K562 (cell line): ENCODE measurements around the gene SLC22A23. TPM values are rescaled to one million over a fixed set of nuclear protein-coding genes. Genes with fewer than 3 reads are reported as not detected.

Source experiments
- ATAC-seq: fragments of 200-7000 bp; cut with Tn5 transposase; 3 replicates; pipeline ENCODE4 v1.9.1; 2020; ENCODE audit warnings: moderate library complexity
- BruUV-seq: library from RNA; stranded (reverse); fragments of 400-500 nt; replicated peaks from 2 replicates; lab custom pipeline; 2021; lab: Mats Ljungman, UMichigan
- CTCF ChIA-PET: fragments of 300-600 bp; formaldehyde crosslinking; extraction: SDS; loops from one replicate; lab custom pipeline; 2021; ENCODE audit warnings: low intra/inter-chr PET ratio; lab: Yijun Ruan, JAX
- POLR2A ChIA-PET: fragments of 300-600, 350-650 bp; sonication (Branson Sonifier 250); formaldehyde crosslinking; extraction: SDS; loops from one replicate; lab custom pipeline; 2021; ENCODE audit warnings: antibody characterized with exemption, inconsistent platforms; lab: Yijun Ruan, JAX
- DNase-seq, 4 experiments: peaks; one replicate each; pipeline versions ENCODE4 v3.0.0 to v3.0.0-alpha.2; 2011 to 2018; ENCODE audit warnings: low spot score in 3 of 4, mixed read lengths in 3 of 4; ENCODE audit errors: extremely low read depth in 1 of 4
- FAIRE-seq: peaks from 2 replicates; lab custom pipeline; 2011; peaks lifted over from hg19 to GRCh38; lab: Jason Lieb, UNC
- H2AFZ ChIP-seq: 2 replicates; pipeline ENCODE4 v1.6.0; 2011; ENCODE audit warnings: low read depth, low read length, control low read depth, inconsistent platforms
- H3K27ac ChIP-seq: fragments of 200-600 bp; 3 replicates; pipeline ENCODE4 v1.8.0; 2011; ENCODE audit warnings: low read depth, mild to moderate bottlenecking, control low read depth, inconsistent platforms, low read length, moderate library complexity, mixed read lengths; ENCODE audit errors: extremely low read depth
- H3K27me3 ChIP-seq, 2 experiments: fragments of 300-600 bp in 1 of 2; 2 replicates in 1 of 2; 3 replicates in 1 of 2; pipeline versions ENCODE4 v1.6.0 to v1.8.0; 2011; ENCODE audit warnings: inconsistent platforms in 2 of 2, low read length in 2 of 2, mild to moderate bottlenecking in 1 of 2, mixed read lengths in 1 of 2, moderate library complexity in 1 of 2; ENCODE audit not compliant: control insufficient read depth in 2 of 2, insufficient read depth in 2 of 2
- H3K36me3 ChIP-seq: fragments of 300-600 bp; 3 replicates; pipeline ENCODE4 v1.8.0; 2011; ENCODE audit warnings: mild to moderate bottlenecking, low read length, inconsistent platforms; ENCODE audit not compliant: control insufficient read depth, insufficient read depth
- H3K4me1 ChIP-seq, 2 experiments: fragments of 200-600 bp in 1 of 2; replicated peaks in 1 of 2; 2 replicates in 1 of 2; 3 replicates in 1 of 2; pipeline versions ENCODE4 v1.5.1 to v1.8.0; 2011; ENCODE audit warnings: inconsistent platforms in 2 of 2, low read length in 2 of 2, mild to moderate bottlenecking in 1 of 2, mixed read lengths in 1 of 2, moderate library complexity in 1 of 2; ENCODE audit not compliant: control insufficient read depth in 2 of 2, insufficient read depth in 2 of 2
- H3K4me2 ChIP-seq: 2 replicates; pipeline ENCODE4 v1.6.1; 2011; ENCODE audit warnings: low read length, control low read depth, inconsistent platforms, mixed read lengths; ENCODE audit not compliant: insufficient read depth
- H3K4me3 ChIP-seq: fragments of 200-600 bp; sonication (generic), shearing (Covaris generic); 2 replicates; pipeline ENCODE4 v1.5.1; 2016; ENCODE audit warnings: control low read depth, inconsistent platforms
- H3K79me2 ChIP-seq: fragments of 200-600 bp; 3 replicates; pipeline ENCODE4 v1.8.0; 2011; ENCODE audit warnings: low read length, inconsistent platforms; ENCODE audit not compliant: control insufficient read depth, insufficient read depth
- H3K9ac ChIP-seq, 2 experiments: 2 replicates each; pipeline versions ENCODE4 v1.6.0 to v1.6.1; 2011; ENCODE audit warnings: low read depth in 2 of 2, low read length in 2 of 2, control low read depth in 1 of 2, inconsistent platforms in 1 of 2, mild to moderate bottlenecking in 1 of 2, mixed read lengths in 1 of 2; ENCODE audit not compliant: insufficient read depth in 1 of 2
- H3K9me1 ChIP-seq: one replicate; pipeline ENCODE4 v1.6.0; 2011; ENCODE audit warnings: inconsistent platforms, mild to moderate bottlenecking, low read length, moderate library complexity; ENCODE audit not compliant: control insufficient read depth, insufficient read depth
- H3K9me3 ChIP-seq: replicated peaks from 2 replicates; pipeline ENCODE4 v1.5.1; 2011; ENCODE audit warnings: low read depth, low read length, inconsistent platforms; ENCODE audit not compliant: control insufficient read depth, insufficient read depth
- H4K20me1 ChIP-seq: replicated peaks from 2 replicates; pipeline ENCODE4 v1.6.1; 2011; ENCODE audit warnings: low read length, inconsistent platforms, mixed read lengths; ENCODE audit not compliant: control insufficient read depth, insufficient read depth
- ARHGAP35 ChIP-seq: fragments of 450-650 bp; IDR thresholded peaks from 2 replicates; pipeline ENCODE4 v1.6.1; 2018; ENCODE audit not compliant: partially characterized antibody
- EP400 ChIP-seq: fragments of 450-650 bp; IDR thresholded peaks from 2 replicates; pipeline ENCODE4 v1.6.1; 2017; ENCODE audit warnings: antibody characterized with exemption, mild to moderate bottlenecking, moderate library complexity
- HIVEP1 ChIP-seq: fragments of 250-450 bp; sonication (Bioruptor Pico); IDR thresholded peaks from 2 replicates; pipeline ENCODE4 v1.4.0; 2020; ENCODE audit warnings: mild to moderate bottlenecking
- HMG20A ChIP-seq: fragments of 450-650 bp; formaldehyde crosslinking; conservative IDR thresholded peaks from 2 replicates; pipeline ENCODE4 v1.4.0; 2020; ENCODE audit warnings: mild to moderate bottlenecking, mixed read lengths
- KAT8 ChIP-seq: fragments of 450-650 bp; IDR thresholded peaks from 2 replicates; pipeline ENCODE4 v1.6.1; 2016; ENCODE audit warnings: low read depth, mild to moderate bottlenecking
- MIER1 ChIP-seq: fragments of 450-650 bp; IDR thresholded peaks from 2 replicates; pipeline ENCODE4 v1.6.1; 2016; ENCODE audit warnings: antibody characterized with exemption, mild to moderate bottlenecking, low read depth
- NCOA1 ChIP-seq: fragments of 450-650 bp; IDR thresholded peaks from 2 replicates; pipeline ENCODE4 v1.6.1; 2016; ENCODE audit warnings: low read depth
- POLR3A ChIP-seq: IDR thresholded peaks from 2 replicates; pipeline ENCODE4 v1.6.1; 2011; ENCODE audit warnings: borderline replicate concordance, mild to moderate bottlenecking, moderate library complexity; ENCODE audit not compliant: insufficient read length, insufficient read depth; ENCODE audit errors: extremely low read depth
- SMAD4 ChIP-seq: fragments of 250-450 bp; sonication (Bioruptor Pico); conservative IDR thresholded peaks from 2 replicates; pipeline ENCODE4 v1.8.0; 2021; ENCODE audit warnings: inconsistent platforms, mild to moderate bottlenecking, moderate library complexity
- SRSF7 ChIP-seq: fragments of 200-400 bp; formaldehyde crosslinking; optimal IDR thresholded peaks from 2 replicates; pipeline ENCODE3; 2017; ENCODE audit warnings: mild to moderate bottlenecking, low read depth, low read length
- ZBTB17 ChIP-seq: fragments of 450-650 bp; formaldehyde crosslinking; IDR thresholded peaks from 2 replicates; pipeline ENCODE4 v1.4.0; 2020; ENCODE audit warnings: mild to moderate bottlenecking
- ZKSCAN3 ChIP-seq: fragments of 250-450 bp; sonication (Bioruptor Pico); IDR thresholded peaks from 2 replicates; pipeline ENCODE4 v1.4.0; 2020
- ZNF184 ChIP-seq: sonication (generic); formaldehyde crosslinking; IDR thresholded peaks from 2 replicates; pipeline ENCODE4 v1.5.0; 2020; ENCODE audit warnings: missing genetic modification reagents
- ZNF507 ChIP-seq: conservative IDR thresholded peaks from 2 replicates; pipeline ENCODE4 v1.6.1; 2017; ENCODE audit warnings: missing genetic modification characterization, missing compliant biosample characterization
- WGBS: fragments of 100-300 bp; shearing (Covaris generic); methylation state at CpG from one replicate; pipeline ENCODE4 v1.1.6; 2016; ENCODE audit warnings: low coverage, mixed read lengths; ENCODE audit not compliant: insufficient coverage; ENCODE audit errors: missing lambda C conversion rate; 5-methylcytosine and 5-hydroxymethylcytosine counted together
- in situ Hi-C: fragments of 300-500 bp; cut with MboI; formaldehyde crosslinking; loops from 4 replicates; pipeline ENCODE4 v1.15.0; 2018; ENCODE audit warnings: inconsistent platforms, mixed read lengths
- intact Hi-C: fragments of 100-400 bp; cut with micrococcal nuclease; formaldehyde crosslinking; loops from 2 replicates; pipeline ENCODE4 v1.14.2; 2022
- polyA plus RNA-seq, 8 experiments: library from polyadenylated mRNA; depleted of rRNA in 4 of 8; stranded (reverse) in 5 of 8; unstranded in 3 of 8; fragments of >200 nt; fragmentation: Nextera tagmentation in 2 of 8; fragmentation: Illumina TruSeq in 1 of 8; extraction: Ambion mirVana in 2 of 8; extraction: Trizol in 1 of 8; gene quantifications; 2 replicates each; pipeline versions ENCODE4 v1.2.1 to v1.2.3, GENCODE V29; 2011 to 2014; ENCODE audit warnings: inconsistent platforms in 1 of 8, missing spikeins in 1 of 8
- total RNA-seq, 7 experiments: library from RNA; depleted of rRNA in 6 of 7; stranded (reverse); fragments of >200 nt in 6 of 7; fragmentation: Illumina TruSeq in 2 of 7; extraction: Trizol in 2 of 7; gene quantifications; 2 replicates each; pipeline versions ENCODE4 v1.2.1 to v1.2.3, GENCODE V29; 2011 to 2021; ENCODE audit warnings: low replicate concordance in 1 of 7
- TF ChIP-seq, protein P1 (sequence below): fragments of 250-450 bp; sonication (Bioruptor Pico); IDR thresholded peaks from 2 replicates; pipeline ENCODE4 v1.9.0; 2021; ENCODE audit warnings: mild to moderate bottlenecking, inconsistent platforms
- TF ChIP-seq, protein P2 (sequence below): fragments of 450-650 bp; IDR thresholded peaks from 2 replicates; pipeline ENCODE4 v1.7.1; 2018; ENCODE audit warnings: mild to moderate bottlenecking, low read depth; ENCODE audit not compliant: partially characterized antibody
- TF ChIP-seq, protein P3 (sequence below): fragments of 450-650 bp; IDR thresholded peaks from one replicate; pipeline ENCODE4 v1.6.1; 2018; ENCODE audit warnings: mild to moderate bottlenecking, moderate library complexity; ENCODE audit not compliant: partially characterized antibody

SLC22A23 gene
- total and polyA plus RNA-seq, 9 of the 15 experiments (the other 6 are each of a cell fraction or from before 2014, with no cell fraction given) = 0.30 to 8.7 (median 2.5) TPM

DNA sequence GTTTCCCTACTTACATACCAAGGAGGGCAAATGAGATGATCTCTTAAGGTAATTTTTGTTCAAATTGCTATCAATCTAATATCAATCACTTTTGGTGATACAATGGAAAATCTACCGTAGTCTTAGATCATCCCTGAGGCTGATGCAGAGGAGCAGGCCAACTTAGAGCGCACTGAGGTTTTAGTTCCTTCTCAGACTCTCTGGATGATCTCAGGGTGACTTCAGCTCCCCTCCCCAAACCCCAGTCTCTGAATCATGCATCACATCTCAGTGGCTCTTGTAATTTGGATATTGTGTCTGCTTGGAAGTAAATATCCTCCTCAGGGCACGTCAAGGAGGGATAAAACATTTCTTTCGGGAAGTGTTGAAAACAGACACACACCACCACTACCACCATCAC lies 235.3 kb downstream of the SLC22A23 start (continued):
- TF ChIP-seq, protein P1, sequence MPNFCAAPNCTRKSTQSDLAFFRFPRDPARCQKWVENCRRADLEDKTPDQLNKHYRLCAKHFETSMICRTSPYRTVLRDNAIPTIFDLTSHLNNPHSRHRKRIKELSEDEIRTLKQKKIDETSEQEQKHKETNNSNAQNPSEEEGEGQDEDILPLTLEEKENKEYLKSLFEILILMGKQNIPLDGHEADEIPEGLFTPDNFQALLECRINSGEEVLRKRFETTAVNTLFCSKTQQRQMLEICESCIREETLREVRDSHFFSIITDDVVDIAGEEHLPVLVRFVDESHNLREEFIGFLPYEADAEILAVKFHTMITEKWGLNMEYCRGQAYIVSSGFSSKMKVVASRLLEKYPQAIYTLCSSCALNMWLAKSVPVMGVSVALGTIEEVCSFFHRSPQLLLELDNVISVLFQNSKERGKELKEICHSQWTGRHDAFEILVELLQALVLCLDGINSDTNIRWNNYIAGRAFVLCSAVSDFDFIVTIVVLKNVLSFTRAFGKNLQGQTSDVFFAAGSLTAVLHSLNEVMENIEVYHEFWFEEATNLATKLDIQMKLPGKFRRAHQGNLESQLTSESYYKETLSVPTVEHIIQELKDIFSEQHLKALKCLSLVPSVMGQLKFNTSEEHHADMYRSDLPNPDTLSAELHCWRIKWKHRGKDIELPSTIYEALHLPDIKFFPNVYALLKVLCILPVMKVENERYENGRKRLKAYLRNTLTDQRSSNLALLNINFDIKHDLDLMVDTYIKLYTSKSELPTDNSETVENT = no peak
- TF ChIP-seq POLR3A = no peak
- TF ChIP-seq, all 486 proteins: peak for 0

DNA sequence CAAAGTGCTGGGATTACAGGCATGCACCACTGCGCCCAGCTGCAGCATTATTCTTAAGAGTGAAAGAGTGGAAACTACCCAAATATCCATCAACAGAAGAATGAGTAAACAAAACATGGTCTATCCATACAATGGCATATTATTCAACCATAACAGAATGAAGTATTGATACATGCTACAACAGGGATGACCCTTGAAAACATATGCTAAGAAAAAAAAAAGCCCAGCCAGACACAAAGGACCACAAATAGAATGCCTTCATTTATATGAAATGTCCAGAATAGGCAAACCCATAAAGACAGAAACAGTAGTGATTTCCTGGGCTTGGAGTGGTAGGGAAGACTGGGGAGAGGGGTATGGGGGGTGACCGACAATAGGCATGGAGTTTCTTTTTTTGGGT lies 236.5 kb downstream of the SLC22A23 start:
- intact Hi-C loops (no loop called here), in situ Hi-C loops (no loop called here)
- H4K20me1 ChIP-seq = no peaks in the 10 kb centered on the region
- no peak overlapping the region for H3K4me2 ChIP-seq
- ATAC-seq (no peak), FAIRE-seq (no peak), DNase-seq (no peak)
- ChIA-PET POLR2A (interaction anchor here (3.9 kb wide), 1 partner anchor 11 kb away, joined by 21 read pairs; no protein-coding TSS in a partner anchor), CTCF (no interaction called here)
- H3K4me3 ChIP-seq = no peak overlapping the region
- peaks cover 0 to 5% of the 10 kb centered on the region in 2 experiments; a peak in 1 of 5 replicates for H3K4me1 ChIP-seq
- H3K9ac ChIP-seq = no peak overlapping the region
- no peaks in the 10 kb centered on the region for H3K36me3 ChIP-seq
- no peak overlapping the region for H2AFZ ChIP-seq
- H3K27ac ChIP-seq = no peak overlapping the region
- 13% methylated on average over 2 of the region's 2 CpGs for WGBS
- no peaks in the 10 kb centered on the region for H3K79me2 ChIP-seq
- no peaks in the 10 kb centered on the region for H3K9me1 ChIP-seq
- no TSS peak for BruUV-seq
- H3K27me3 ChIP-seq = peaks cover 21 to 39% of the 10 kb centered on the region in 2 experiments
- H3K9me3 ChIP-seq = no peaks in the 10 kb centered on the region
- TF ChIP-seq ARHGAP35 (no peak), EP400 (no peak), SMAD4 (CRISPR knock-in tag) (no peak), NCOA1 (no peak), MIER1 (no peak), ZNF507 (no peak), ZNF184 (CRISPR knock-in tag) (no peak), HMG20A (CRISPR knock-in tag) (no peak), SRSF7 (no peak), KAT8 (no peak), HIVEP1 (CRISPR knock-in tag) (no peak), ZBTB17 (no peak), ZKSCAN3 (CRISPR knock-in tag) (no peak)
- TF ChIP-seq, protein P2, sequence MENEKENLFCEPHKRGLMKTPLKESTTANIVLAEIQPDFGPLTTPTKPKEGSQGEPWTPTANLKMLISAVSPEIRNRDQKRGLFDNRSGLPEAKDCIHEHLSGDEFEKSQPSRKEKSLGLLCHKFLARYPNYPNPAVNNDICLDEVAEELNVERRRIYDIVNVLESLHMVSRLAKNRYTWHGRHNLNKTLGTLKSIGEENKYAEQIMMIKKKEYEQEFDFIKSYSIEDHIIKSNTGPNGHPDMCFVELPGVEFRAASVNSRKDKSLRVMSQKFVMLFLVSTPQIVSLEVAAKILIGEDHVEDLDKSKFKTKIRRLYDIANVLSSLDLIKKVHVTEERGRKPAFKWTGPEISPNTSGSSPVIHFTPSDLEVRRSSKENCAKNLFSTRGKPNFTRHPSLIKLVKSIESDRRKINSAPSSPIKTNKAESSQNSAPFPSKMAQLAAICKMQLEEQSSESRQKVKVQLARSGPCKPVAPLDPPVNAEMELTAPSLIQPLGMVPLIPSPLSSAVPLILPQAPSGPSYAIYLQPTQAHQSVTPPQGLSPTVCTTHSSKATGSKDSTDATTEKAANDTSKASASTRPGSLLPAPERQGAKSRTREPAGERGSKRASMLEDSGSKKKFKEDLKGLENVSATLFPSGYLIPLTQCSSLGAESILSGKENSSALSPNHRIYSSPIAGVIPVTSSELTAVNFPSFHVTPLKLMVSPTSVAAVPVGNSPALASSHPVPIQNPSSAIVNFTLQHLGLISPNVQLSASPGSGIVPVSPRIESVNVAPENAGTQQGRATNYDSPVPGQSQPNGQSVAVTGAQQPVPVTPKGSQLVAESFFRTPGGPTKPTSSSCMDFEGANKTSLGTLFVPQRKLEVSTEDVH = no peak
- TF ChIP-seq, protein P3, sequence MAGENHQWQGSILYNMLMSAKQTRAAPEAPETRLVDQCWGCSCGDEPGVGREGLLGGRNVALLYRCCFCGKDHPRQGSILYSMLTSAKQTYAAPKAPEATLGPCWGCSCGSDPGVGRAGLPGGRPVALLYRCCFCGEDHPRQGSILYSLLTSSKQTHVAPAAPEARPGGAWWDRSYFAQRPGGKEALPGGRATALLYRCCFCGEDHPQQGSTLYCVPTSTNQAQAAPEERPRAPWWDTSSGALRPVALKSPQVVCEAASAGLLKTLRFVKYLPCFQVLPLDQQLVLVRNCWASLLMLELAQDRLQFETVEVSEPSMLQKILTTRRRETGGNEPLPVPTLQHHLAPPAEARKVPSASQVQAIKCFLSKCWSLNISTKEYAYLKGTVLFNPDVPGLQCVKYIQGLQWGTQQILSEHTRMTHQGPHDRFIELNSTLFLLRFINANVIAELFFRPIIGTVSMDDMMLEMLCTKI = no peak
